Parathyroid adenoma (tissue), 2 donors: ENCODE measurements around the gene RADIL.

Experiments used
- H2AFZ ChIP-seq: fragments of 300-600 bp; sonication (generic); one replicate; pipeline ENCODE4 v1.7.0; 2017; ENCODE audit warnings: antibody characterized with exemption, mild to moderate bottlenecking
- H3K27ac ChIP-seq: fragments of 300-600 bp; sonication (generic); one replicate; pipeline ENCODE4 v1.7.0; 2017
- H3K27me3 ChIP-seq: fragments of 300-600 bp; sonication (generic); one replicate; pipeline ENCODE4 v1.7.0; 2017; ENCODE audit warnings: low read length; ENCODE audit not compliant: control insufficient read depth, insufficient read depth
- H3K36me3 ChIP-seq: fragments of 300-600 bp; sonication (generic); one replicate; pipeline ENCODE4 v1.7.0; 2017; ENCODE audit warnings: low read length; ENCODE audit not compliant: control insufficient read depth, insufficient read depth
- H3K4me1 ChIP-seq: fragments of 300-600 bp; sonication (generic); one replicate; pipeline ENCODE4 v1.7.0; 2017; ENCODE audit warnings: control low read depth
- H3K4me2 ChIP-seq: fragments of 300-600 bp; sonication (generic); one replicate; pipeline ENCODE4 v1.7.0; 2017; ENCODE audit warnings: low read length
- H3K4me3 ChIP-seq: fragments of 300-600 bp; sonication (generic); one replicate; pipeline ENCODE4 v1.7.0; 2017; ENCODE audit warnings: low read depth, low read length
- H3K79me2 ChIP-seq: fragments of 300-600 bp; sonication (generic); one replicate; pipeline ENCODE4 v1.7.0; 2017; ENCODE audit warnings: control low read depth
- H3K9ac ChIP-seq: fragments of 300-600 bp; sonication (generic); one replicate; pipeline ENCODE4 v1.7.0; 2017; ENCODE audit warnings: mild to moderate bottlenecking
- H3K9me3 ChIP-seq: fragments of 300-600 bp; sonication (generic); one replicate; pipeline ENCODE4 v1.7.0; 2017; ENCODE audit warnings: low read length; ENCODE audit not compliant: control insufficient read depth
- TF ChIP-seq, protein P1 (sequence below): fragments of 300-600 bp; sonication (generic); IDR thresholded peaks from one replicate; pipeline ENCODE4 v1.7.0; 2017; ENCODE audit warnings: antibody characterized with exemption, mild to moderate bottlenecking
- donor health status: primary hyperparathyroidism.

The RADIL gene

DNA sequence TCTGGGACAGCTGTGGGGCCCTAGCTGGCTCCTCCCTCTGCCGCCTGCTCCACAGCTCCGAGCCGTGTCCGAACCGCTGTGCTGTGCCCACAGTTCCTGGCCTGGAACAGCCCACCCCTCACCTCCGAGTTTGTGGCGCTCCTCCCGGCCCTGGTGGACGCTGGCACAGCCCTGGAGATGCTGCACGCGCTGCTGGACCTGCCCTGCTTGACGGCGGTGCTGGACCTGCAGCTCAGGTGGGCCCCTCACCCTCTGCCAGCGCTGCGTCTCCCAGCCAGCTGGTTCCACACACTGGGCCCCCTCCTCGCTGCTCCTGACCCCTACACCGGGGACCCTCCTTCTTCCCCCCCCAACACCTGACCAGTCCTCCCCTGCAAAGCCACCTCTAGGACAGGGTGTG is 96.0 kb downstream of the RADIL start:
- no peaks in the 10 kb centered on the region for H3K79me2 ChIP-seq
- H2AFZ ChIP-seq, result no peak overlapping the region
- no peaks in the 10 kb centered on the region for H3K36me3 ChIP-seq
- no peak overlapping the region for H3K4me2 ChIP-seq
- no peak overlapping the region for H3K9ac ChIP-seq
- no peaks in the 10 kb centered on the region for H3K9me3 ChIP-seq
- no peaks in the 10 kb centered on the region for H3K4me1 ChIP-seq
- H3K4me3 ChIP-seq, result no peak overlapping the region
- H3K27ac ChIP-seq, result no peak overlapping the region
- no peaks in the 10 kb centered on the region for H3K27me3 ChIP-seq
- TF ChIP-seq, protein P1, sequence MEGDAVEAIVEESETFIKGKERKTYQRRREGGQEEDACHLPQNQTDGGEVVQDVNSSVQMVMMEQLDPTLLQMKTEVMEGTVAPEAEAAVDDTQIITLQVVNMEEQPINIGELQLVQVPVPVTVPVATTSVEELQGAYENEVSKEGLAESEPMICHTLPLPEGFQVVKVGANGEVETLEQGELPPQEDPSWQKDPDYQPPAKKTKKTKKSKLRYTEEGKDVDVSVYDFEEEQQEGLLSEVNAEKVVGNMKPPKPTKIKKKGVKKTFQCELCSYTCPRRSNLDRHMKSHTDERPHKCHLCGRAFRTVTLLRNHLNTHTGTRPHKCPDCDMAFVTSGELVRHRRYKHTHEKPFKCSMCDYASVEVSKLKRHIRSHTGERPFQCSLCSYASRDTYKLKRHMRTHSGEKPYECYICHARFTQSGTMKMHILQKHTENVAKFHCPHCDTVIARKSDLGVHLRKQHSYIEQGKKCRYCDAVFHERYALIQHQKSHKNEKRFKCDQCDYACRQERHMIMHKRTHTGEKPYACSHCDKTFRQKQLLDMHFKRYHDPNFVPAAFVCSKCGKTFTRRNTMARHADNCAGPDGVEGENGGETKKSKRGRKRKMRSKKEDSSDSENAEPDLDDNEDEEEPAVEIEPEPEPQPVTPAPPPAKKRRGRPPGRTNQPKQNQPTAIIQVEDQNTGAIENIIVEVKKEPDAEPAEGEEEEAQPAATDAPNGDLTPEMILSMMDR, result no peak

DNA sequence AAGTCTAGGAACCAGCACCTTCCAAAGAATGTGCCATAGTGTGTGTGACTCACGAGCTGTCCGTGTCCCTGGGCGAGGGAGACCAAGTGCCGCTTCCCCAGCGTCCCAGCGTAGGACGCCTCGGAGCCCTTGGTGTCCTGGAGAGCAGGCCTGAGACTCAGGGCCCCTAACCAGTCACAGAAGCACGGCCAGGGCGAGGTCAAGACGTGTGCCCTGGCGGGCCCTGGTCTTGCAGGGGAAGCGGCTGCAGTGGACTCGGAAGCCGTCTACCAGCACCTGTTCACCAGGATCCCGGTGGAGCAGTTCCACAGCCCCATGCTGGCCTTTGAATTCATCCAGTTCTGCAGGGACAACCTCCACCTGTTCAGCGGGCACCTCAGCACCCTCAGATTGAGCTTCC is 97.5 kb downstream of the RADIL start:
- Histone ChIP-seq H3K27ac (no peak overlapping the region), H3K79me2 (no peaks in the 10 kb centered on the region), H3K9me3 (no peaks in the 10 kb centered on the region), H3K36me3 (no peaks in the 10 kb centered on the region), H3K4me2 (no peak overlapping the region), H3K4me3 (no peak overlapping the region), H3K4me1 (no peaks in the 10 kb centered on the region), H3K9ac (no peak overlapping the region), H2AFZ (no peak overlapping the region), H3K27me3 (no peaks in the 10 kb centered on the region)
- TF ChIP-seq, protein P1, result no peak

DNA sequence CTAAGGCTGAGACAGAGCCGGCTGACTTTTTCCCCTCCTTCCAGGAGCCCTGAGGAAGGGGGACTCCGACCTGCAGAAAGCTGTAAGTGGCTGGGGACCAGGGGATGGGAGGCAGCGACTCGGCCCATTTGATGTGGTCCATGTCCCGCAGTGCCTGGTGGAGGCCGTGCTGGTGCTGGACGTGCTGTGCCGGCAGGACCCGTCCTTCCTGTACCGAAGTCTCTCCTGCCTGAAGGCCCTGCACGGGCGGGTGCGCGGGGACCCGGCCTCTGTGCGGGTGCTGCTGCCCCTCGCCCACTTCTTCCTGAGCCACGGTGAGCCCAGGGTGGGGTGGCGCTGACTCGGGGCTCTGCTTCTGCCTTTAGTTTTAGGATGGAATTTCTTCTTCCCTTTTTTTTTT is 98.1 kb downstream of the RADIL start:
- Histone ChIP-seq H3K9ac (no peak overlapping the region), H3K4me1 (no peaks in the 10 kb centered on the region), H3K79me2 (no peaks in the 10 kb centered on the region), H3K27me3 (no peaks in the 10 kb centered on the region), H3K9me3 (no peaks in the 10 kb centered on the region), H3K36me3 (no peaks in the 10 kb centered on the region), H3K4me3 (no peak overlapping the region), H2AFZ (no peak overlapping the region), H3K4me2 (no peak overlapping the region), H3K27ac (no peak overlapping the region)
- TF ChIP-seq, protein P1, result no peak

DNA sequence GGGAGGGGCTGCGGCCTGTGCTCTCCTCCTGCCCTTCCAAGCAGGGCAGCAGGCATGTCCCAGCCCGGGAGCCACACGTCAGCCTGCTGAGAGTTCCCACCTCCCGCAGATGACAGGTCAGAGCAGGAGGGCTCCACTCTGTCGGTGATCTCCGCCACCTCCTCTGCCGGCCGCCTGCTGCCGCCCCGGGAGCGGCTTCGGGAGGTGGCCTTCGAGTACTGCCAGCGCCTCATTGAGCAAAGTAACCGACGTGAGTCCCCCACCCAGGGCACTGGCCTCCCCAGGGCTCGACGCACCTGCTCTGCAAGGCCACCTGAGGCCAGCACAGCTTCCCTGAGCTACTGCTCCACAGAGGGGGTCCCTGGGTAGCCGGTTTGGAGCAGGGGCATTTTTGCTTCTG is 98.7 kb downstream of the RADIL start:
- no peak overlapping the region for H3K9ac ChIP-seq
- H3K36me3 ChIP-seq, result no peaks in the 10 kb centered on the region
- H3K9me3 ChIP-seq, result no peaks in the 10 kb centered on the region
- no peak overlapping the region for H2AFZ ChIP-seq
- H3K79me2 ChIP-seq, result no peaks in the 10 kb centered on the region
- no peak overlapping the region for H3K4me3 ChIP-seq
- no peaks in the 10 kb centered on the region for H3K4me1 ChIP-seq
- TF ChIP-seq, protein P1, result no peak
- H3K27me3 ChIP-seq, result no peaks in the 10 kb centered on the region
- H3K27ac ChIP-seq, result no peak overlapping the region
- H3K4me2 ChIP-seq, result no peak overlapping the region

DNA sequence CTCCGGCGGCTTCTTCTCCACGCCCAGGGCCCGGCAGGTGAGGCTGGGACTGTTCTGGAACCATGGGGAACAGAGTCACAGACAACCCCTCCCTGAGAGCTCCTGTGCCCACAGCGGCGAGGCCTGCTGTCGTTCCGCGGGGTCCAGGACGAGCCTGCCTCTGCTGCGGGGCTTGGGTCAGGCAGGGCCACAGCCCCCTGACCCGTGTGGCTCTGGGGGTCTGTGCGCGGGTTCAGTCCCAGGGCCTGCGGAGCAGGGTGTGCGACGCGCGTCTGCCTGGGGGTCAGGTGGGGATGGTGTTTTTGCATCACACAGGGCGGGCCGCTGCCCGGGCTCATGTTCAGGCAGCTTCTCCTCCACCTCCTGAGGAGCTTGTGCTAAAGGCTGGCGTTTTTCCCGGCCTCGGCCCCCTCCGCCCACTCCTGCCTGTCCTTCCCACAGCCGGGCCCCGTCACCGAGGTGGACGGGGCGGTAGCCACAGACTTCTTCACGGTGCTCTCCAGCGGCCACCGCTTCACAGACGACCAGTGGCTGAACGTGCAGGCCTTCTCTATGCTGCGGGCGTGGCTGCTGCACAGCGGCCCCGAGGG is 99.7 kb downstream of the RADIL start:
- no peaks in the 10 kb centered on the region for H3K79me2 ChIP-seq
- H3K27ac ChIP-seq, result no peak overlapping the region

More for the DNA sequence above, 99.7 kb downstream of the RADIL start:
- Histone ChIP-seq H2AFZ (no peak overlapping the region), H3K4me1 (no peaks in the 10 kb centered on the region), H3K9me3 (no peaks in the 10 kb centered on the region), H3K27me3 (no peaks in the 10 kb centered on the region), H3K36me3 (no peaks in the 10 kb centered on the region), H3K9ac (no peak overlapping the region), H3K4me2 (no peak overlapping the region), H3K4me3 (no peak overlapping the region)
- TF ChIP-seq, protein P1, result no peak
